ENCODE measurements around the gene ANK3. TPM values are rescaled to one million over a fixed set of nuclear protein-coding genes. Genes with fewer than 3 reads are reported as not detected.
A peak's percentile ranks its signal among the peaks of the same experiment; 100 is the strongest.
"Not testable (repeated sequence)": the region's sequence is repeated elsewhere in the genome, so short reads cannot be mapped to it uniquely, and the experiment has no call there.

ANK3 gene
- polyA plus RNA-seq, 4 donors = 115 to 159 (median 141) TPM

GRCh38 chr10:60312818-60313588 lies 76.7 kb downstream of the ANK3 start:
- DNase-seq (ENCODE audit: low read depth in 4 of 4, low spot score in 2 of 4) = no peak

GRCh38 chr10:60311821-60312220 lies 77.9 kb downstream of the ANK3 start:
- no peak for DNase-seq (ENCODE audit: low read depth in 4 of 4, low spot score in 2 of 4)

- peak in 2 of 4 donors; percentile 2 to 27 for DNase-seq (ENCODE audit: low read depth in 4 of 4, low spot score in 2 of 4)
Measured at GRCh38 chr10:60310740-60311139, 78.9 kb downstream of the ANK3 start.

GRCh38 chr10:60309891-60310290 lies 79.8 kb downstream of the ANK3 start:
- no peak for DNase-seq (ENCODE audit: low read depth in 4 of 4, low spot score in 2 of 4)

- no peak for DNase-seq (ENCODE audit: low read depth in 4 of 4, low spot score in 2 of 4)
Measured at GRCh38 chr10:60309371-60309770, 80.3 kb downstream of the ANK3 start.

GRCh38 chr10:60305380-60305892 lies 84.2 kb downstream of the ANK3 start:
- DNase-seq (ENCODE audit: low read depth in 4 of 4, low spot score in 2 of 4) = no peak

GRCh38 chr10:60304829-60305379 lies 84.8 kb downstream of the ANK3 start:
- DNase-seq (ENCODE audit: low read depth in 4 of 4, low spot score in 2 of 4) = no peak

- no peak for DNase-seq (ENCODE audit: low read depth in 4 of 4, low spot score in 2 of 4)
Measured at GRCh38 chr10:60303778-60304177, 85.9 kb downstream of the ANK3 start.

GRCh38 chr10:60299961-60300883 lies 89.5 kb downstream of the ANK3 start:
- no peak for DNase-seq (ENCODE audit: low read depth in 4 of 4, low spot score in 2 of 4)

GRCh38 chr10:60299390-60299778 lies 90.3 kb downstream of the ANK3 start:
- DNase-seq (ENCODE audit: low read depth in 4 of 4, low spot score in 2 of 4) = no peak

GRCh38 chr10:60298408-60299389 lies 91.0 kb downstream of the ANK3 start:
- DNase-seq (ENCODE audit: low read depth in 4 of 4, low spot score in 2 of 4) = no peak

GRCh38 chr10:60296073-60296472 lies 93.6 kb downstream of the ANK3 start:
- DNase-seq (ENCODE audit: low read depth in 4 of 4, low spot score in 2 of 4) = no peak

GRCh38 chr10:60295028-60295937 lies 94.4 kb downstream of the ANK3 start:
- no peak for DNase-seq (ENCODE audit: low read depth in 4 of 4, low spot score in 2 of 4)

- no peak for DNase-seq (ENCODE audit: low read depth in 4 of 4, low spot score in 2 of 4)
Measured at GRCh38 chr10:60293581-60294175, 96.0 kb downstream of the ANK3 start.

- DNase-seq (ENCODE audit: low read depth in 4 of 4, low spot score in 2 of 4) = no peak
Measured at GRCh38 chr10:60292998-60293397, 96.7 kb downstream of the ANK3 start.

- not testable (repeated sequence) for DNase-seq (ENCODE audit: low read depth in 4 of 4, low spot score in 2 of 4)
Measured at GRCh38 chr10:60292536-60292935, 97.1 kb downstream of the ANK3 start.

GRCh38 chr10:60291344-60291930 lies 98.2 kb downstream of the ANK3 start:
- no peak for DNase-seq (ENCODE audit: low read depth in 4 of 4, low spot score in 2 of 4)

GRCh38 chr10:60290558-60290957 lies 99.1 kb downstream of the ANK3 start:
- DNase-seq (ENCODE audit: low read depth in 4 of 4, low spot score in 2 of 4) = no peak

Data from left renal cortex interstitium (tissue), 4 donors.